ENCODE results near the gene ZFC3H1.
"Not testable (repeated sequence)": the region's sequence is repeated elsewhere in the genome, so short reads cannot be mapped to it uniquely, and the experiment has no call there.

The ZFC3H1 gene

GRCh38 chr12:71582925-71583324 lies 80.7 kb downstream of the ZFC3H1 start:
- no peak for DNase-seq (ENCODE audit: low read depth in 3 of 3, low spot score in 1 of 3)

- no peak for DNase-seq (ENCODE audit: low read depth in 3 of 3, low spot score in 1 of 3)
Measured at GRCh38 chr12:71581206-71581605, 82.4 kb downstream of the ZFC3H1 start.

- DNase-seq (ENCODE audit: low read depth in 3 of 3, low spot score in 1 of 3): no peak
Measured at GRCh38 chr12:71578694-71579258, 84.9 kb downstream of the ZFC3H1 start.

- DNase-seq (ENCODE audit: low read depth in 3 of 3, low spot score in 1 of 3): no peak
Measured at GRCh38 chr12:71576496-71576895, 87.2 kb downstream of the ZFC3H1 start.

- DNase-seq (ENCODE audit: low read depth in 3 of 3, low spot score in 1 of 3): not testable (repeated sequence)
Measured at GRCh38 chr12:71569885-71570284, 93.8 kb downstream of the ZFC3H1 start.

- DNase-seq (ENCODE audit: low read depth in 3 of 3, low spot score in 1 of 3): no peak
Measured at GRCh38 chr12:71567537-71567936, 96.1 kb downstream of the ZFC3H1 start.

GRCh38 chr12:71566655-71567054 lies 97.0 kb downstream of the ZFC3H1 start:
- DNase-seq (ENCODE audit: low read depth in 3 of 3, low spot score in 1 of 3): no peak

- no peak for DNase-seq (ENCODE audit: low read depth in 3 of 3, low spot score in 1 of 3)
Measured at GRCh38 chr12:71565535-71565934, 98.1 kb downstream of the ZFC3H1 start.

GRCh38 chr12:71562676-71563595 lies 100.7 kb downstream of the ZFC3H1 start:
- no peak for DNase-seq (ENCODE audit: low read depth in 3 of 3, low spot score in 1 of 3)

Measured in stimulated activated CD4-positive, alpha-beta T cell treated with anti-CD3 and anti-CD28 coated beads, TNF-alpha, amount 100 ng/mL, for 1 hour (primary cell).